Stimulated activated CD8-positive, alpha-beta memory T cell treated with anti-CD3 and anti-CD28 coated beads, Interleukin-2, amount 100 ng/mL, for 1 hour (primary cell): ENCODE data around the gene GLOD4.

Source experiments
- DNase-seq, 2 donors: peaks; one replicate each; pipeline ENCODE4 v3.0.0-alpha.2; 2020; ENCODE audit warnings: low read depth in 2 of 2

The GLOD4 gene

GRCh38 chr17:742147-742793 lies 39.8 kb downstream of the GLOD4 start:
- DNase-seq = no peak

GRCh38 chr17:740240-741017 lies 41.7 kb downstream of the GLOD4 start:
- DNase-seq = no peak

GRCh38 chr17:737561-738113 lies 44.4 kb downstream of the GLOD4 start:
- DNase-seq = no peak

- DNase-seq = no peak
Measured at GRCh38 chr17:733743-734142, 48.3 kb downstream of the GLOD4 start.

GRCh38 chr17:732902-733720 lies 49.0 kb downstream of the GLOD4 start:
- DNase-seq = no peak

- no peak for DNase-seq
Measured at GRCh38 chr17:732067-732901, 49.8 kb downstream of the GLOD4 start, which contains the start of gene TLCD3A. TSS of gene TLCD3A (plus strand) at chr17:732596. CDS start at chr17:732648, 52 bp downstream.

- no peak for DNase-seq
Measured at GRCh38 chr17:731644-732066, 50.4 kb downstream of the GLOD4 start.

GRCh38 chr17:728911-729310 lies 53.2 kb downstream of the GLOD4 start:
- DNase-seq = no peak

GRCh38 chr17:726271-726919 lies 55.7 kb downstream of the GLOD4 start:
- DNase-seq = no peak

- DNase-seq = no peak
Measured at GRCh38 chr17:725746-726145, 56.3 kb downstream of the GLOD4 start.

- DNase-seq = no peak
Measured at GRCh38 chr17:725084-725483, 57.0 kb downstream of the GLOD4 start.

- no peak for DNase-seq
Measured at GRCh38 chr17:721540-721937, 60.5 kb downstream of the GLOD4 start.

- no peak for DNase-seq
Measured at GRCh38 chr17:720706-721539, 61.2 kb downstream of the GLOD4 start.

GRCh38 chr17:718075-718474 lies 64.0 kb downstream of the GLOD4 start:
- no peak for DNase-seq
